GM23338 (cell line): ENCODE measurements around the gene CRAMP1. TPM values are rescaled to one million over a fixed set of nuclear protein-coding genes. Genes with fewer than 3 reads are reported as not detected.

Experiments used
- ATAC-seq: fragments of 200-7000 bp; cut with Tn5 transposase; 3 replicates; pipeline ENCODE4 v1.9.1; 2020
- DNase-seq: peaks from one replicate; pipeline ENCODE4 v3.0.0-alpha.2; 2015; ENCODE audit warnings: low spot score
- H2AFZ ChIP-seq: fragments of 200-600 bp; sonication (generic); 2 replicates; pipeline ENCODE4 v1.8.0; 2016; ENCODE audit warnings: antibody characterized with exemption, mild to moderate bottlenecking, moderate library complexity
- H3F3A ChIP-seq: fragments of 200-600 bp; sonication (generic); replicated peaks from 2 replicates; pipeline ENCODE4 v1.8.0; 2017; ENCODE audit warnings: antibody characterized with exemption, mixed run types, low read depth
- H3K27ac ChIP-seq: fragments of 200-600 bp; sonication (generic); 2 replicates; pipeline ENCODE4 v1.6.1; 2016; ENCODE audit warnings: low read depth
- H3K27me3 ChIP-seq: fragments of 200-600 bp; sonication (generic); 2 replicates; pipeline ENCODE4 v1.8.0; 2016; ENCODE audit warnings: mild to moderate bottlenecking, mixed run types, moderate library complexity; ENCODE audit not compliant: insufficient read depth
- H3K36me3 ChIP-seq: fragments of 200-600 bp; sonication (generic); 2 replicates; pipeline ENCODE4 v1.8.0; 2016; ENCODE audit warnings: mild to moderate bottlenecking; ENCODE audit not compliant: insufficient read depth
- H3K4me1 ChIP-seq: fragments of 200-600 bp; sonication (generic); 2 replicates; pipeline ENCODE4 v1.8.0; 2016; ENCODE audit warnings: mild to moderate bottlenecking, moderate library complexity; ENCODE audit not compliant: insufficient read depth
- H3K4me2 ChIP-seq: fragments of 200-600 bp; sonication (generic); 2 replicates; pipeline ENCODE4 v1.7.1; 2017; ENCODE audit warnings: mixed run types
- H3K4me3 ChIP-seq: fragments of 200-600 bp; sonication (generic); 2 replicates; pipeline ENCODE4 v1.6.1; 2016; ENCODE audit warnings: mixed run types
- H3K79me2 ChIP-seq: fragments of 200-600 bp; sonication (generic); replicated peaks from 2 replicates; pipeline ENCODE4 v1.8.0; 2017; ENCODE audit warnings: mild to moderate bottlenecking; ENCODE audit not compliant: insufficient read depth
- H3K9me2 ChIP-seq: fragments of 200-600 bp; sonication (generic); 2 replicates; pipeline ENCODE4 v1.8.0; 2017; ENCODE audit not compliant: insufficient read depth
- H4K20me1 ChIP-seq: fragments of 200-600 bp; sonication (generic); replicated peaks from 2 replicates; pipeline ENCODE4 v1.8.0; 2017; ENCODE audit warnings: mild to moderate bottlenecking; ENCODE audit not compliant: insufficient read depth
- H3K27ac Mint-ChIP-seq: 2 replicates; pipeline ENCODE4 v1.8.0; 2020; ENCODE audit warnings: inconsistent platforms, mild to moderate bottlenecking, moderate library complexity, mixed read lengths
- H3K27me3 Mint-ChIP-seq: 3 replicates; pipeline ENCODE4 v1.8.0; 2022; ENCODE audit warnings: low read depth, mild to moderate bottlenecking, moderate library complexity, mixed read lengths, inconsistent platforms; ENCODE audit not compliant: insufficient read depth, poor library complexity
- H3K36me3 Mint-ChIP-seq: 3 replicates; pipeline ENCODE4 v1.8.0; 2021; ENCODE audit warnings: low read depth, mild to moderate bottlenecking, inconsistent platforms, moderate library complexity, mixed read lengths
- H3K4me1 Mint-ChIP-seq: 3 replicates; pipeline ENCODE4 v1.8.0; 2020; ENCODE audit warnings: mild to moderate bottlenecking, inconsistent platforms, mixed read lengths
- H3K4me3 Mint-ChIP-seq: 3 replicates; pipeline ENCODE4 v1.8.0; 2021; ENCODE audit warnings: moderate library complexity, mild to moderate bottlenecking, inconsistent platforms, mixed read lengths
- H3K9me3 Mint-ChIP-seq: 3 replicates; pipeline ENCODE4 v1.8.0; 2020; ENCODE audit warnings: moderate library complexity, mild to moderate bottlenecking, inconsistent platforms, mixed read lengths
- ETS1 ChIP-seq: IDR thresholded peaks from 2 replicates; pipeline ENCODE4 v1.6.1; 2016; ENCODE audit warnings: antibody characterized with exemption
- EZH2phosphoT487 ChIP-seq: fragments of 200-600 bp; sonication (generic); IDR thresholded peaks from one replicate; pipeline ENCODE4 v1.8.1; 2018; ENCODE audit warnings: antibody characterized with exemption; ENCODE audit not compliant: unreplicated experiment
- POLR2AphosphoS5 ChIP-seq: IDR thresholded peaks from 2 replicates; pipeline ENCODE4 v1.6.1; 2016; ENCODE audit warnings: antibody characterized with exemption, low read depth
- STAT1 ChIP-seq: IDR thresholded peaks from one replicate; pipeline ENCODE4 v1.6.1; 2016; ENCODE audit warnings: antibody characterized with exemption; ENCODE audit not compliant: unreplicated experiment
- ZNF331 ChIP-seq: fragments of 250-450 bp; sonication (Bioruptor Pico); IDR thresholded peaks from 2 replicates; pipeline ENCODE4 v1.5.0; 2020; ENCODE audit warnings: low read depth, mild to moderate bottlenecking, moderate library complexity
- polyA plus RNA-seq: library from polyadenylated mRNA; unstranded; fragments of >200 nt; fragmentation: Nextera tagmentation; extraction: Ambion mirVana; gene quantifications from 2 replicates; pipeline ENCODE4 v1.2.1, GENCODE V29; 2016
- total RNA-seq: library from RNA; depleted of rRNA; stranded (reverse); fragments of >200 nt; shearing (Covaris generic); gene quantifications from 2 replicates; pipeline ENCODE4 v1.2.3, GENCODE V29; 2014
- TF ChIP-seq, protein P1 (sequence below): fragments of 250-450 bp; sonication (Bioruptor Pico); IDR thresholded peaks from 2 replicates; pipeline ENCODE4 v1.5.0; 2020; ENCODE audit warnings: mild to moderate bottlenecking, moderate library complexity

The CRAMP1 gene
- total and polyA plus RNA-seq, 2 experiments from 2014 or later: 3.4 to 16.7 TPM

- TF ChIP-seq, protein P1, sequence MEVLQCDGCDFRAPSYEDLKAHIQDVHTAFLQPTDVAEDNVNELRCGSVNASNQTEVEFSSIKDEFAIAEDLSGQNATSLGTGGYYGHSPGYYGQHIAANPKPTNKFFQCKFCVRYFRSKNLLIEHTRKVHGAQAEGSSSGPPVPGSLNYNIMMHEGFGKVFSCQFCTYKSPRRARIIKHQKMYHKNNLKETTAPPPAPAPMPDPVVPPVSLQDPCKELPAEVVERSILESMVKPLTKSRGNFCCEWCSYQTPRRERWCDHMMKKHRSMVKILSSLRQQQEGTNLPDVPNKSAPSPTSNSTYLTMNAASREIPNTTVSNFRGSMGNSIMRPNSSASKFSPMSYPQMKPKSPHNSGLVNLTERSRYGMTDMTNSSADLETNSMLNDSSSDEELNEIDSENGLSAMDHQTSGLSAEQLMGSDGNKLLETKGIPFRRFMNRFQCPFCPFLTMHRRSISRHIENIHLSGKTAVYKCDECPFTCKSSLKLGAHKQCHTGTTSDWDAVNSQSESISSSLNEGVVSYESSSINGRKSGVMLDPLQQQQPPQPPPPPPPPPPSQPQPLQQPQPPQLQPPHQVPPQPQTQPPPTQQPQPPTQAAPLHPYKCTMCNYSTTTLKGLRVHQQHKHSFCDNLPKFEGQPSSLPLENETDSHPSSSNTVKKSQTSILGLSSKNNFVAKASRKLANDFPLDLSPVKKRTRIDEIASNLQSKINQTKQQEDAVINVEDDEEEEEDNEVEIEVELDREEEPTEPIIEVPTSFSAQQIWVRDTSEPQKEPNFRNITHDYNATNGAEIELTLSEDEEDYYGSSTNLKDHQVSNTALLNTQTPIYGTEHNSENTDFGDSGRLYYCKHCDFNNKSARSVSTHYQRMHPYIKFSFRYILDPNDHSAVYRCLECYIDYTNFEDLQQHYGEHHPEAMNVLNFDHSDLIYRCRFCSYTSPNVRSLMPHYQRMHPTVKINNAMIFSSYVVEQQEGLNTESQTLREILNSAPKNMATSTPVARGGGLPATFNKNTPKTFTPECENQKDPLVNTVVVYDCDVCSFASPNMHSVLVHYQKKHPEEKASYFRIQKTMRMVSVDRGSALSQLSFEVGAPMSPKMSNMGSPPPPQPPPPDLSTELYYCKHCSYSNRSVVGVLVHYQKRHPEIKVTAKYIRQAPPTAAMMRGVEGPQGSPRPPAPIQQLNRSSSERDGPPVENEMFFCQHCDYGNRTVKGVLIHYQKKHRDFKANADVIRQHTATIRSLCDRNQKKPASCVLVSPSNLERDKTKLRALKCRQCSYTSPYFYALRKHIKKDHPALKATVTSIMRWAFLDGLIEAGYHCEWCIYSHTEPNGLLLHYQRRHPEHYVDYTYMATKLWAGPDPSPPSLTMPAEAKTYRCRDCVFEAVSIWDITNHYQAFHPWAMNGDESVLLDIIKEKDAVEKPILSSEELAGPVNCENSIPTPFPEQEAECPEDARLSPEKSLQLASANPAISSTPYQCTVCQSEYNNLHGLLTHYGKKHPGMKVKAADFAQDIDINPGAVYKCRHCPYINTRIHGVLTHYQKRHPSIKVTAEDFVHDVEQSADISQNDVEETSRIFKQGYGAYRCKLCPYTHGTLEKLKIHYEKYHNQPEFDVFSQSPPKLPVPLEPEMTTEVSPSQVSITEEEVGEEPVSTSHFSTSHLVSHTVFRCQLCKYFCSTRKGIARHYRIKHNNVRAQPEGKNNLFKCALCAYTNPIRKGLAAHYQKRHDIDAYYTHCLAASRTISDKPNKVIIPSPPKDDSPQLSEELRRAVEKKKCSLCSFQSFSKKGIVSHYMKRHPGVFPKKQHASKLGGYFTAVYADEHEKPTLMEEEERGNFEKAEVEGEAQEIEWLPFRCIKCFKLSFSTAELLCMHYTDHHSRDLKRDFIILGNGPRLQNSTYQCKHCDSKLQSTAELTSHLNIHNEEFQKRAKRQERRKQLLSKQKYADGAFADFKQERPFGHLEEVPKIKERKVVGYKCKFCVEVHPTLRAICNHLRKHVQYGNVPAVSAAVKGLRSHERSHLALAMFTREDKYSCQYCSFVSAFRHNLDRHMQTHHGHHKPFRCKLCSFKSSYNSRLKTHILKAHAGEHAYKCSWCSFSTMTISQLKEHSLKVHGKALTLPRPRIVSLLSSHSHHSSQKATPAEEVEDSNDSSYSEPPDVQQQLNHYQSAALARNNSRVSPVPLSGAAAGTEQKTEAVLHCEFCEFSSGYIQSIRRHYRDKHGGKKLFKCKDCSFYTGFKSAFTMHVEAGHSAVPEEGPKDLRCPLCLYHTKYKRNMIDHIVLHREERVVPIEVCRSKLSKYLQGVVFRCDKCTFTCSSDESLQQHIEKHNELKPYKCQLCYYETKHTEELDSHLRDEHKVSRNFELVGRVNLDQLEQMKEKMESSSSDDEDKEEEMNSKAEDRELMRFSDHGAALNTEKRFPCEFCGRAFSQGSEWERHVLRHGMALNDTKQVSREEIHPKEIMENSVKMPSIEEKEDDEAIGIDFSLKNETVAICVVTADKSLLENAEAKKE (CRISPR knock-in tag): no peak
Measured at GRCh38 chr16:1724491-1724890, 112.3 kb downstream of the CRAMP1 start (continued).

- peaks cover 3% of the 10 kb centered on the region; the same call in 1 of the 2 replicates for H4K20me1 ChIP-seq
- no peaks in the 10 kb centered on the region for H3K4me1 ChIP-seq
- no peak overlapping the region; the same call in 1 of the 2 replicates for H3K27ac Mint-ChIP-seq
- TF ChIP-seq, protein P1 (CRISPR knock-in tag): no peak
- no peak for TF ChIP-seq STAT1
- no peak for TF ChIP-seq ZNF331 (CRISPR knock-in tag)
- TF ChIP-seq EZH2phosphoT487: no peak
- TF ChIP-seq POLR2AphosphoS5: no peak
- TF ChIP-seq ETS1: no peak
Measured at GRCh38 chr16:1726661-1727502, 114.7 kb downstream of the CRAMP1 start.

More at GRCh38 chr16:1726661-1727502, 114.7 kb downstream of the CRAMP1 start:
- Histone ChIP-seq H3K79me2 (no peaks in the 10 kb centered on the region), H3K4me2 (no peak overlapping the region), H3F3A (no peaks in the 10 kb centered on the region), H2AFZ (no peak overlapping the region), H3K9me2 (no peaks in the 10 kb centered on the region), H3K4me3 (no peak overlapping the region), H3K36me3 (no peaks in the 10 kb centered on the region; the same call in 1 of the 2 replicates), H3K27me3 (no peaks in the 10 kb centered on the region), H3K27ac (no peak overlapping the region)
- DNase-seq (no peak), ATAC-seq (no peak)
- no peaks in the 10 kb centered on the region; the same call in 2 of the 3 replicates for H3K4me1 Mint-ChIP-seq
- H3K36me3 Mint-ChIP-seq: peaks cover 14% of the 10 kb centered on the region; the same call in 2 of the 3 replicates
- peaks cover 2% of the 10 kb centered on the region for H3K27me3 Mint-ChIP-seq
- H3K4me3 Mint-ChIP-seq: no peak overlapping the region; the same call in 2 of the 3 replicates
- H3K9me3 Mint-ChIP-seq: no peaks in the 10 kb centered on the region
